Raji (cell line): ENCODE measurements around the gene PIP5K1C.

Experiments
- POLR2A ChIP-seq: IDR thresholded peaks from 2 replicates; pipeline ENCODE4 v1.6.1; 2011; ENCODE audit warnings: low read depth, low read length, control low read depth; ENCODE audit not compliant: insufficient read depth

The PIP5K1C gene

DNA sequence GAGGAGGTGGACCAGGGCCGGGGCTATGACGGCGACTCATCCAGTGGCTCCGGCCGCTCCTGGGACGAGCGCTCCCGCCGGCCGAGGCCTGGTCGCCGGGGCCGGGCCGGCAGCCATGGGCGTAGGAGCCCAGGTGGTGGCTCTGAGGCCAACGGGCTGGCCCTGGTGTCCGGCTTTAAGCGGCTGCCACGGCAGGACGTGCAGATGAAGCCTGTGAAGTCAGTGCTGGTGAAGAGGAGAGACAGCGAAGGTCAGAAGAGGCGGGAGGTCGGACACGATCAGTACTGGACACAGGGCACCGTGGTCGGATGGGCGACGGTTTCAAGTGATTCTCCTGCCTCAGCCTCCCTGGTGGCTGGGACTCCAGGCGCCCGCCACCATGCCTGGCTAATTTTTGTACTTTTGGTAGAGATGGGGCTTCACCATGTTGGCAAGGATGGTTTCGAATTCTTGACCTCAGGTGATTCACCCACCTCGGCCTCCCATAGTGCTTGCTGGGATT lies 30.2 kb upstream of the PIP5K1C start:
- no peak for TF ChIP-seq POLR2A

DNA sequence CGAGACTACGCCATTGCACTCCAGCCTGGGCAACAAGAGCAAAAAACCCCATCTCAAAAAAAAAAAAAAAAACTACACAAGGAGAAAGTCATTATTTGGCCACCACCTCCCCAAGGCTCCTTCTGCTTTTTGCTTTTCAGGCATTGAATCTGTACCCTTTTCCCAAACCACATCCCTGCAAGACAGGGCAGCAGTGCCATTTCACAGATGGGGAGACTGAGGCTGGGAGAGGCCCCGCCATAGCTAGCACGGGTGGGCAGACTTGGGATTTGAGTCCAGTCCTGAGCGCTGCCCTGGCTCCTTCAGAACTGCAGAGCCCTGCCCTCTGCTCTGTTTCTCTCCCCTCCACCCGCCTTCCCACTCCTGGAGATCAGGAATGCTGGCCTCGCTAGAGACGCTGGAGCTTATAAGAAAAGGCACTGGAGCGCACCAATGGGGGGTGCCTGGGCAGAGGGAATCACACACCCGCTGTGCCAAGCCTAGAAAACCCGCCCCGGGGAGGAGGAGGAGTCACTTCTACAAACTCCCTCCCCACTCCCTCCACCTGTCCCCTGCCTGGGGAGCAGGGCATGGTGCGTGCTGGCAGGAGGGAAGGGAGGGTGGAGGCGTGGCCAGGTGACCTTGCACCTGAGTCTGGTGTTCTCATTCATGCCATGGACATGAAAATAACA lies 25.5 kb upstream of the PIP5K1C start:
- TF ChIP-seq POLR2A, result no peak

DNA sequence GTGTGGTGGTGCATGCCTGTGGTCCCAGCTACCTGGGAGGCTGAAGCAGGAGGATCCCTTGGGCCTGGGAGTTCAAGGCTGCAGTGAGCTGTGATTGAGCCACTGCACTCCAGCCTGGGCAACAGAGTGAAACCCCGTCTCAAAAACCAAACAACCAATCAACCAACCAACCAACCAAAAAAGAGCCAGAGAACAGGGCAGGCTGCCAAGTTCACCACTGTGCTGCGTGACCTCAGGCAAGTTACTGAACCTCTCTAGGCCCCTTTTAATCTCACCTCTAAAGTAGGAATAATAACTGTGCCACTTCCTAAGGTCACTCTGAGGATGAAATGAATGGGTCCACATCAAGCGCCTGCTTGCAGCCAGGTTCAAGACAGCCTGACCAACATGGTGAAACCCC lies 24.9 kb upstream of the PIP5K1C start:
- no peak for TF ChIP-seq POLR2A

DNA sequence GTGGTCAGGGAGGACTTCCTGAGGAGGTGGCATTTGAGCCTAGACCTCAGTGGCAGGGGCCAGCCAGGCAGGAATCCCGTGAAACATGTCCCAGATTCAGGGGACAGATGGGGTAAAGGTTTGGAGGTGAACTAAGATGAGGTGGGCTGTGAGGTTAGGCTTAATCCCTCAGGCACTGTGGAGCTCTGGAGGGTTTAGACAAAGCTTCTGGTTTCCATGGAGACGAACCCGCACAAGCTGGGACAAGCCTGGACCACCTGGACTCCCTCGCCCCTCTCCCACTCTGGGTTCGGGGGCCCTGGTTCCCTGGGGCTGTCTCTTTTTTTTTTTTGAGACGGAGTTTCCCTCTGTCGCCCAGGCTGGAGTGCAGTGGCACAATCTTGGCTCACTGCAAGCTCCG lies 23.6 kb upstream of the PIP5K1C start:
- TF ChIP-seq POLR2A, result no peak

DNA sequence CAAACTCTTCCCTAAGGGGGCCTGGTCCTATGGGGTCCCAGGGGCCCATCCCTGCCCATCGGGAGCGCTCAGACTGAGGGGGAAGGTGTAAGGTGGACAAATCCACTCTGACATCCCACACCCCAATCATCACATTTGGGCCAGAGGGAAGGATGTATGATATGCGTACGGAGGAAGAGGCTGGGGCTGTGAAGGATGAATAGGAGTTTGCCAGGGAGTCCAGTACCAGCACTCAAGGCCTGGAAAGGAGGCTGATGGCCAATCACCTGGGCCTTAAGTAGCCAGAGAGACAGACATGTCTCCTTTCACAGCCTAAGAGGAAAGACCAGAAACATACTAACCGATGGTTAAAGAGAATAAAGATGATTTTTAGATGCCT lies 22.8 kb upstream of the PIP5K1C start:
- TF ChIP-seq POLR2A, result no peak

DNA sequence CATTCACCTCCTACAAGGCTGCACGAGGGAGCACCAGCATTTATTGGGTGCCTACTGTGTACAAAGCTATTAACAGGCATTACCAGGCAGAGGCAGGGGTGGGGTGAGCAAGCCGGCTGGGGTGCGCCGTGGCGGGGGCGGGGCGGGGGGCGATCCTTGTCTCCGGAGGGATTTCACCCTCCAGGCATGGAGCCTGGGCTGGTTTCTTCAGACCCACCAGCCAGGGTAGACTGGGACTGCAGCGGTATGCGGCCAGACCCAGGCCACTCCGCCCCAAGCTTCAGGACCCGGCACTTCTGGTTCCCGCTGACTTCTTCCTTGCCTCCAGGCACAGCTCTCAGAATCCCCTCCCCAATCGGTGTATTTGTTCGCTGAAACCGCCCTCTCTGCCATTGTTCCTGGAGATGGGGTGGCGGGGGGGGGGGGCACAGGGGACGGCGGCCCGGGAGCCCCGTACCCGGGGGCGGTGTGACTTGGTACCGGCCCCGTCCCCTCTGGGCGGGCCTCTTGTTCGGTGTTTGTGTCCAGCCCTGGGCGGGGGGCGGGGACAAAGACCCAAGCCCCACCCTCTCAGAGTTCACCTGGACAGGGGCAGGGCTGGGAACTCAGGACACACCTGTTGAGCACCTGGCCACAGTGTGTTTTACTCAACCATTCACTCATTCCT lies 22.3 kb upstream of the PIP5K1C start:
- TF ChIP-seq POLR2A, result no peak

DNA sequence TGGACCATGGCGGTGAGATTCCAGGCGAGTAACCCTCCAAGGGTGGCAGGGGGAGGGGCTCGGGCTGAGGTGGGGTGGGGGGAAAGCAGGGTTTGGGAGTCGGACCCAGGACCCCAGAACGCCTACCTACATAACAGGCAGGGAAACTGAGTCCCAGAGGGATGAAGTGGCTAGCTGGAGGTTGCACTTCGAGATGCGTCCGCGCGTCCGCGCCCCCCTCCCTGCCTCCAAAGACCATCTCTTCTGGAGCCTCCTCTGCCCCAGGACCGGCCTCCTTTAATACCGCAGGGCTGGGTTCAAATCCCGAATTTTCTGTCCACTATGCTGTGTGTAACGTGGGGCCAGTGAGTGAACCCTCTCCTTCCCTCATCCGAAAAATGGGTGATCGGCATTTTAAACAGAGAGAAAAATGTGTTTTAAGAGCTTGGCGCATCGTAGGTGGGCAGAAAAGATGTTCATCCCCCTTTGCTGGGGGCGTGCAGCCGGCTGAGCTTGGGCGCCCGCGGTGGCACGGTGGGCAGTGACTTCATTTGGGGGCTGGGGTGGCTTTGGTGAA lies 21.7 kb upstream of the PIP5K1C start:
- TF ChIP-seq POLR2A, result no peak

DNA sequence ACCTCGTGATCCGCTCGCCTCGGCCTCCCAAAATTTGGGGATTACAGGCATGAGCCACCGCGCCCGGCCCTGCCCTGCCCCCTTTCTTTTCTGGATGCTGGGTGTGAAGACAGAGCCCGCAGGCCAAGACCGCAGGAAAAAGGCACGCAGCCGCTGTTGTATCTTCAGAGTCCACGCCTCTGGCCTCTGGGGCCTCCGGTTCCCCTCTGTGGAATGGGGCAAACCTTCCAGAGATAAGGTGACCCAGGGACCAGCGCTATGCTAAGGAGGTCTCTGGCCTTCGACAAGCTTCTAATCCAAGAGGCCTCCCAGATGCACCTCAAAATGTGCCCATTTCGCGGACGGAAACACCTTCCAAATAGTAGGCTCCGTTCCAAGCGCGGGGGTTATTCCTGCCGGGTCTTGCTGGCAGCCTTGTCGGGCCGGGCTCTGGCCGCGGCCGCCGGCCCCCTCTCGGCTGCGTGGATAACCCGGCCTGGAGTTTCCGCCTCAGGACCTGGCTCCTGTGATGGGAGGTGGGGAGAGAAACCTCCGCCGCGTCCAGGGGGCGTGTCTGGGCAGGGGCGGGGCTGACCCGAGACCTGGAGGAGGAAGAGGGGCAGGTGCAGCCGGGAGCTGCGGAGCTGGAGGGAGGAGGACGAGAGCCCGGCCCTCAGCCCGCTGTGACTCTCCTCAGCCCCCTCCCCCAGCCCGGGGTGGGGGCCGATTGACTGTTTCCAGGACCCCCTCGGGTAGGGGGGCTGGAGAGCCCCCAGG lies 21.0 kb upstream of the PIP5K1C start:
- TF ChIP-seq POLR2A, result peak; percentile 47; the same call in 1 of the 2 replicates

DNA sequence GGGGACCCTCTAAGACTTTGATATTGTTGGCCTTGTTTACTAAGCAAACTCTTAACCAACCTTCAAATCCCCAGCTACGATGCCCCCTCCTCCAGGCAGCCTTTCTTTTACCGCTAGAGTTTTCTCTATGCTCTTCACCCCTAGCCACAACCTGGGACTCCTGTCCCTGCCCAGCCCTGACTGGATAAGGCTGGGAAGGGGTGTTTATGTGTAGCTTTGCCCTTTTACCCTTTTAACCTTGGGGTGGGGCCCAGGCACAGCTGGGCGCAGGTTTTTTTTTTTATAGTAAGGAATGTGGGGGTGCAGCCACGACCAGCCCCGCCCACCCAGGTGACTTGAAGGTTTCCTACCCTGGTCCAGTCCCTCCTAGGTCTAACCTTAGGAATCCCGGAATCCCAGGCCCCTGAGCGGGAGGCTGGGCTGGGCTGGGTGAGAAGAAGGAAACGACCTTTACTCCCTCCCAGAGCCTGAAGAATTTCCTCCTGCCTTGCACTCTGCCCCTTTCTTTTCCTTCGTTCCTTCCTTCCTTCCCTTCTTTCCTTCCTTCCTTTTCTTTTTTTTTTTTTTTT lies 20.2 kb upstream of the PIP5K1C start:
- no peak for TF ChIP-seq POLR2A

DNA sequence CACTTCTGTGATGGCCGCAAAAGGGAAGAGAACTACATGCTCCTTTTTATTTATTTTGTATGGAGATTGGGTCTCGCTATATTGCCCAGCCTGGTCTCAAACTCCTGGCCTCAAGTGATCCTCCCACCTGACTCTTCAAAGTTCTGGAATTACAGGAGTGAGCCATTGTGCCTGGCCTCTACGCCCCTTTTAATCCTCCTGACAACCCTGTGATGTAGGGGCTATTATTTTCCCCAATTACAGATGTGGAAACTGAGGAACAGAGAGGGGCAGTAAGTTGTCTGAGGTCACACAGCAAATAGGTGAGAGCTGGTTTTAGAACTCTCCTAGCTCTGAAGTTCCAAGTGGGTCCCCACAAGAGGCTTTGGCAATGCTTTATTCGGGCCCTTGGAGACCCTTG lies 19.6 kb upstream of the PIP5K1C start:
- TF ChIP-seq POLR2A, result no peak

DNA sequence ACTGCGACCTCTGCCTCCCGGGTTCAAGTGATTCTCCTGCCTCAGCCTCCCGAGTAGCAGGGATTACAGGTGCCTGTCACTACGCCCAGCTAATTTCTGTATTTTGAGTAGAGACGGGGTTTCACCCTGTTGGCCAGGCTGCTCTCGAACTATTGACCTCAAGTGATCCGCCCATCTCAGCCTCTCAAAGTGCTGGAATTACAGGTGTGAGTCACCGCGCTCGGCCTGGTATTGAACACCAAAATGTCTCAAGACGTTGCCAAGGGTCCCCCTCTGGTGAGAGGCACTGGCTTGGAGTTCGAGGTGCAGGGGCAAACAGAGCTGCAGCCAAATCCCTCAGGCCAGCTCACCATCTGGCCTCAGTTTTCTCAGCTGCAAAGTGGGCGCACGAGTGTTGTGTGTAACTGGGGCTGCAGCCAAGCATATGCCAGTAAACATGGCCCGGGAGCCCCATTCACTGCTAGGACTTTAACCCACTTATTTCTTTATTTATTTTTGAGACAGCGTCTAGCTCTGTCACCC lies 15.9 kb upstream of the PIP5K1C start:
- no peak for TF ChIP-seq POLR2A

DNA sequence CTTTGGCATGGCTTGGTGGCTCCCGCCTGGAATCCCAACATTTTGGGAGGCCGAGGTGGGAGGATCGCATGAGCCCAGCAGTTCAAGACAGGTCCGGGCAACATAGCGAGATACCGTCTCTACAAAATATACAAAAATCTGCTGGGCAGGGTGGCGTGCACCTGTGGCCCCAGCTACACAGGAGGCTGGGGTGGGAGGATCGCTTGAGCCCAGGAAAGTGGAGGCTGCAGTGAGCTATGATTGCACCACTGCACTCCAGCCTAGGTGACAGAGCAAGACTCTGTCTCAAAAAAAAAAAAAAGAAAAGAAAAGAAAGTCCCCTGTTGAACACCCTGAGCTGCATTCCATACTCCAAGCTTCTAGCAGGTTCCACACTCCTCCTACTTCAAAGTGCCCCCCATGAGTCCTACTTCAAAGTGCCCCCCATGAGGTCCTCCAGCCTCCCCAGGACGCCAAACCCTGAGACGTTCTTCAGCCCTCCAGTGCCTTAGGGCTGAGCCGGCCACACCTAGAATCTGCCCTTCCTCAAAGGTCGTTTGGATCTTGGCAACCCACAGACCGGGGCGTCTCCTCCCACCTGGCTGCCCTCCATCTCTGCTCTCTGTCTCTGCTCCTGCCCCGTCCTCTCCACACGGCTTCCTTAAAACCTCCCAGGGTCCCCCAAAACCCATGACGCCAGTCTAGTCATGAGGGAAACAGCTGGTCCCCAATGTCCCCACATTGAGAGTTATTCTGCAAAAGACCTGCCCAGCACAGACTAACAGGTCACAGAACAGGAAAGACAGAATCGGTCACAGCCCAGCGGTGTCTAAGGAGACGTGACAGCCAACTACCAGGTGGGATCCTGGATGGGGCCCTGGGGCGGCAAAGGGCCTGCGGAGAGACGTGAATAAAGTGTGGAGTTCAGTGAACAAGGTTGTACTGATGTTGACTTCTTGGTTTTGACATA lies 12.7 kb upstream of the PIP5K1C start:
- TF ChIP-seq POLR2A, result no peak

DNA sequence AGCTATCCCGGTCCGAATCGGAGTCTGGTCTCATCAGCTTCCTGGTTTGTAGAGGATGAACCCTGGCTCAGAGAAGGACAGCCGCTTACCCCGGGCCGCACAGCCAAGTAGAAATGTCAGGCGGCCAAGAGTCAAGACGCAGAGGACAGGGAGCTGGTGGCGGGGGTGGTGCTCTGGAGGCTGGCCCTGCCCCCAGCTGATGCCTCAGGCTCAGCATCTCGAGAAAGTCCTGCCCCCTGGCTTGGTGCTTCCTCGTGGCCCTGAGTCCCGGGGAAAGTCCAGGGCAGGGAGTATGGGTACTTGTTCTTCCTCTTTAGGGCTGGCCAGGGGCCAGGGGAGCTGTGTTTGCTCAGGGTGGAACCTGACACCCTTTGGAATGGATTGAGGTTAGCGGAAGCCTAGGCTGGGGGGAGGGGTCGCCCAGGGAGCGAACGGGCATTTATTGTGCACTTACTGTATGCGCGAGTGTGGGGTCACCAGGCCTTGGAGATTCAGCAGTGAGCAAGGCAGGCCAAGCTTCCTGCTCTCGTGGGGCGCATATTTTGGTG lies 10.1 kb upstream of the PIP5K1C start:
- TF ChIP-seq POLR2A, result no peak

DNA sequence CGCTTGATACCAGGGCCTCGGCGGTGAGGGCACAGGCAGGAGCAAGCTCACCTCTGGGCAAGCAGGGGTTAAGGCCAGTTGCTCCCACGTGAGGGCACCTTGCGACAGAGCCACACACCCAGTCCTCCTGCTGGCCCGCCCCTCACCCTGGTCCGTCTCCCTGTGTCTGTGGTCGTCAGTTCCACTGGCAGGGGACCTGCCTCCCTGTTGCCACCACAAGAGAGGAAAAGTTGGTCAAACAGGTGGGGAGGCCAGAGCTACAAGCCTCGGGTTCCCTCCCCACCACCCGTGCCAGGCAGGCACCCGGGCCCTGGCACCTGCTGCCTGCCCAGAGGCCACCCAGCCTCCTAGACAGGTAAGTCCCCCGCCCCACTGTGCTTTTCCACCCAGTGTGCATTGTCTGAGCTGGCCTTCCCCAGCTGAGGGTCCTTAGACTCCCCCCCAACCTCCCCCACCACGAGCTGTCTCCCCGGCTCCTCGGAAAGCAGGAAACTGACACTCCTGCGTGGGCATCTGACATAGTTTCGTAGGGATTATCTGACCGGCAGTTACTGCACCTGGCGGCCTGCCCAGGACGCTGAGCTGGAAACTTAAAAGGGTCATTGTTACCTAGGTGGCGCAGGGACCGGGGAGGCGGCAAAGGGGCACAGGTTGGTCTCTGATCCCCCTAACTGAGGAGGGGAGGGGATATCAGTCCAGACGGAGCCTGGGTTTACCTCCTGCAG lies 8.1 kb upstream of the PIP5K1C start, which contains the start of gene TJP3:
Gene TJP3 (plus strand): TSS at position 178 of the 725 bp plus-strand sequence. CDS start 20,049 bp downstream, outside the sequence.
- no peak for TF ChIP-seq POLR2A

DNA sequence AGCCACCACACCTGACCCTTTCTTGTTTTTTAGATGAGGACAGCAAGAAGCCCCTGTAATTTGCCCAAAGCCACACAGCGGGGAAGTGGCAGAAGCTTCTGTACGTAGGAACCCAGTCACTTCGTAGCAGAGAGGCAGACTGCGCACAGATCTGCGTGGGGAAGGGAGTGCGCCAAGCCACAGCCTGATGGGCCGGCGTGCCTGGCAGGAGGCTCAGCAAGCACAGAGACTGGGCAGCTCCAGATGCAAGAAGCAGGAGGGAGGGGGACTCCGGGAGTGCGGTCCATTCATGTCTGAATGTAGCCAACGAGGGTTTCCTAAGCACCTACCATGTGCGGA lies 7.6 kb upstream of the PIP5K1C start:
- TF ChIP-seq POLR2A, result no peak
